AG10803 (cell line): Measurements from ENCODE around the gene WDR90.

Source experiments
- DNase-seq: peaks from one replicate; pipeline ENCODE4 v3.0.0; 2010; ENCODE audit warnings: low read depth
- H3K4me3 ChIP-seq: 2 replicates; pipeline ENCODE4 v1.5.1; 2011; ENCODE audit warnings: mild to moderate bottlenecking, low read length, control low read depth
- TF ChIP-seq, protein P1 (sequence below): conservative IDR thresholded peaks from 2 replicates; pipeline ENCODE4 v1.5.1; 2011; ENCODE audit warnings: mild to moderate bottlenecking, low read length, control low read depth, inconsistent platforms

WDR90 gene

DNA sequence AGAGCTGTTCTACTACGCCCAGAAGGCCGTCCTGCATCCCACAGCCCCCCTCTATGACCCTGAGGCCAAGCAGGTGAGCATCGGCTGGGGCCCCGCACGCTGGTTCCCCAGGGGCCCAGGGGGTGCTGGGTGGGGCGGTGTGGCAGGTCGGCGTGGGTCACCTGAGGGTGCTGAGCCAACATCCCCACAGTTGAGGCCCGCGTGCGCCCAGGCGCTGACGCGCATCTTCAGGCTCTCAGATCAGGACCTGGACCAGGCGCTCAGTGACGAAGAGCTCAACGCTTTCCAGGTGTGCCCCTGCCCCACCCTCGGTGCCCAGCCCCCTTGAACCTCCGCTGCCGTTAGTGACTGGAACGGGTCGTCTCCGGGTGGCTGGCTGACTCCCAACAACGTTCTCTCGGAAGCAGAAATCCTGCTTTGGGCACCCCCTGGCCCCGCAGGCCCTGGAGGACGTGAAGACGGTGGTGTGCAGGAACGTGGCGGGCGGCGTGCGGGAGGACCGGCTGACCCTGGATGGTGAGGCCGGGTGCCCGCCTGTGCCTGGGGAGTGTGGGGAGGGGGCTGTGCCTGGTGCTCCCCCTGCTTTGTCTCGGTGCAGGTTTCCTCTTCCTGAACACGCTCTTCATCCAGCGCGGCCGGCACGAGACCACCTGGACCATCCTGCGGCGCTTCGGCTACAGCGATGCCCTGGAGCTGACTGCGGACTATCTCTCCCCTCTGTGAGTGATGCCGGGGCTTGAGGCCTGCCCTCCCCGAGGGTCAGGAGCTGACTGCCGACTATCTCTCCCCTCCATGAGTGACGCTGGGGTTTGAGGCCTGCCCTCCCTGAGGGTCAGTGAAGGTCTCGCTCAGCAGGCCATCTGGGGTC lies 21.6 kb downstream of the WDR90 start:
- DNase-seq: no peak
- TF ChIP-seq, protein P1, sequence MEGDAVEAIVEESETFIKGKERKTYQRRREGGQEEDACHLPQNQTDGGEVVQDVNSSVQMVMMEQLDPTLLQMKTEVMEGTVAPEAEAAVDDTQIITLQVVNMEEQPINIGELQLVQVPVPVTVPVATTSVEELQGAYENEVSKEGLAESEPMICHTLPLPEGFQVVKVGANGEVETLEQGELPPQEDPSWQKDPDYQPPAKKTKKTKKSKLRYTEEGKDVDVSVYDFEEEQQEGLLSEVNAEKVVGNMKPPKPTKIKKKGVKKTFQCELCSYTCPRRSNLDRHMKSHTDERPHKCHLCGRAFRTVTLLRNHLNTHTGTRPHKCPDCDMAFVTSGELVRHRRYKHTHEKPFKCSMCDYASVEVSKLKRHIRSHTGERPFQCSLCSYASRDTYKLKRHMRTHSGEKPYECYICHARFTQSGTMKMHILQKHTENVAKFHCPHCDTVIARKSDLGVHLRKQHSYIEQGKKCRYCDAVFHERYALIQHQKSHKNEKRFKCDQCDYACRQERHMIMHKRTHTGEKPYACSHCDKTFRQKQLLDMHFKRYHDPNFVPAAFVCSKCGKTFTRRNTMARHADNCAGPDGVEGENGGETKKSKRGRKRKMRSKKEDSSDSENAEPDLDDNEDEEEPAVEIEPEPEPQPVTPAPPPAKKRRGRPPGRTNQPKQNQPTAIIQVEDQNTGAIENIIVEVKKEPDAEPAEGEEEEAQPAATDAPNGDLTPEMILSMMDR: no peak
- no peak overlapping the region for H3K4me3 ChIP-seq

DNA sequence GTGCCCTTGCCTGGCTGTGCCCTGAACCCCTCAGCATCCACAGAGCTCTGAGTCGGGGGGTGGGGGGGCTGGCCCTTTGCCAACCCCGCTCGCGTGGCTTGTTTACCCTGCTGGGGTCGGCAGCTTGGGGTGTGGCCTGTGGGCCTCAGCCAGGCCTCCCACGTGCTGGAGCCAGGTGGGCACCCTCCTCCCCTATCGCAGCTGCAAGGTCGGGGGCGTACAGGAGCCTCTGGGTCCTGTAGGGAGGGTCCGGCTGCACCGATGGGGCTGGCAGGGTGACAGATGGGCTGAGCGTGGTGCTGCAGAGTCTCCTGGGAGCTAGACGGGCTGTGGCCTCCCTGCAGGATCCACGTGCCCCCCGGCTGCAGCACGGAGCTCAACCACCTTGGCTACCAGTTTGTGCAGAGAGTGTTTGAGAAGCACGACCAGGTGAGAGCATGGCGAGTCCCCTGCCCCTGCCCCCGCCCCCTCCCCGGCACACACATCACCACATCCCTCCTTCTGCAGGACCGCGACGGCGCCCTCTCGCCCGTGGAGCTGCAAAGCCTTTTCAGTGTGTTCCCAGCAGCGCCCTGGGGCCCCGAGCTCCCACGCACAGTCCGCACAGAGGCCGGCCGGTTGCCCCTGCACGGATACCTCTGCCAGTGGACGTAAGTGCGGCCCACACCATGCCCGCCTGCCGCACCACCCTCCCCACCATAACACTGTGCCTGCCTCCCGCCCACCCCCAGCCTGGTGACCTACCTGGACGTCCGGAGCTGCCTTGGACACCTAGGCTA lies 22.4 kb downstream of the WDR90 start:
- no peak overlapping the region for H3K4me3 ChIP-seq
- TF ChIP-seq, protein P1: no peak
- DNase-seq: no peak

DNA sequence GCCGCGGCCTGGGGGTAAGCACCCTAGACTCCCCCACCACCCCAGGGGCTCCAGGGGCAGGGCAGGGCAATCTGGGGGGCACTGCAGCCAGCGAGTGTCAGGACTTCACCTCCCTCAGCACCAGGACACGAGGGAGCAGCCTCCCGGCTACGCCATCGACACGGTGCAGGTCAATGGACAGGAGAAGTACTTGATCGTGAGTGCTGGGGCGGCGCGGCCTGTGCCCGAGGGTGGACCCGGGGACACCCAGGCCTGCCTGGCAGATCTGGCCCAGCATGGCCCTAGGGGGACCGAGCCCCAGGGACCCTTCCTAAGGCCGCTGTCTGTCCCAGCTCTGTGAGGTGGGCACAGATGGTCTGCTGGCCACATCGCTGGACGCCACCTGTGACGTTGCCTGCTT lies 23.2 kb downstream of the WDR90 start:
- TF ChIP-seq, protein P1: no peak
- H3K4me3 ChIP-seq: no peak overlapping the region
- no peak for DNase-seq

DNA sequence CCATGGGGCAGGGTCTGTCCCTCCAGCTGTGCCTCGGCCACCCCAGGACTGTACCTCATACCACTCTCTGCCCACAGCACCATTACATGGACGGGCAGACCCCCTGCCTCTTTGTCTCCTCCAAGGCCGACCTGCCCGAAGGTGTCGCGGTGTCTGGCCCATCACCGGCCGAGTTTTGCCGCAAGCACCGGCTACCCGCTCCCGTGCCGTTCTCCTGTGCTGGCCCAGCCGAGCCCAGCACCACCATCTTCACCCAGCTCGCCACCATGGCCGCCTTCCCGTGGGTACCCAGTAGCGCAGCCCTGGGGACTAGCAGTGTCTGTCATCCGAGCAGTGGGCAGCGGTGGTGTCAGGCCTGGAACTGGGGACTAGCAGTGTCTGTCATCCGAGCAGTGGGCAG lies 23.7 kb downstream of the WDR90 start:
- no peak overlapping the region for H3K4me3 ChIP-seq
- TF ChIP-seq, protein P1: no peak

DNA sequence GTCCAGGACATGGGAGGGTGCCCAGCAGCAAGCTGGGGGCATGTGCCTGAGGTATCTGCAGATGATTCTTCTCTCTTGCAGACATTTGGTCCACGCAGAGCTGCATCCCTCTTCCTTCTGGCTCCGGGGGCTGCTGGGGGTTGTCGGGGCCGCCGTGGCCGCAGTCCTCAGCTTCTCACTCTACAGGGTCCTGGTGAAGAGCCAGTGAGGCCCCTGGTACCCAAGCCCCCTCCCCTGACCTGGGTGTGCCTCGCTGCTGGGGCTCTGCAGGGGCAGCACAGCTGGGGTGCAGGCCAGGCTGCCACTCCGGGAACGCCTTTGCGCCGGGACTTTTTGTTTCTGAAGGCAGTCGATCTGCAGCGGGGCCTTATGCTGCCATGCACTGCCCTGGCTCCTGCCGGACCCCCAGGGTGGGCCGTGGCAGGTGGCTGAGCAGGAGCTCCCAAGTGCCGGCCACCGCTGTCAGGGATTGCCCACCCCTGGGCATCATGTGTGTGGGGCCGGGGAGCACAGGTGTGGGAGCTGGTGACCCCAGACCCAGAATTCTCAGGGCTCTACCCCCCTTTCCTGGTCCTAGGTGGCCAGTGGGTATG lies 24.3 kb downstream of the WDR90 start:
- TF ChIP-seq, protein P1: no peak
- DNase-seq: no peak
- no peak overlapping the region for H3K4me3 ChIP-seq

More for the DNA sequence above, 23.7 kb downstream of the WDR90 start:
- no peak for DNase-seq

DNA sequence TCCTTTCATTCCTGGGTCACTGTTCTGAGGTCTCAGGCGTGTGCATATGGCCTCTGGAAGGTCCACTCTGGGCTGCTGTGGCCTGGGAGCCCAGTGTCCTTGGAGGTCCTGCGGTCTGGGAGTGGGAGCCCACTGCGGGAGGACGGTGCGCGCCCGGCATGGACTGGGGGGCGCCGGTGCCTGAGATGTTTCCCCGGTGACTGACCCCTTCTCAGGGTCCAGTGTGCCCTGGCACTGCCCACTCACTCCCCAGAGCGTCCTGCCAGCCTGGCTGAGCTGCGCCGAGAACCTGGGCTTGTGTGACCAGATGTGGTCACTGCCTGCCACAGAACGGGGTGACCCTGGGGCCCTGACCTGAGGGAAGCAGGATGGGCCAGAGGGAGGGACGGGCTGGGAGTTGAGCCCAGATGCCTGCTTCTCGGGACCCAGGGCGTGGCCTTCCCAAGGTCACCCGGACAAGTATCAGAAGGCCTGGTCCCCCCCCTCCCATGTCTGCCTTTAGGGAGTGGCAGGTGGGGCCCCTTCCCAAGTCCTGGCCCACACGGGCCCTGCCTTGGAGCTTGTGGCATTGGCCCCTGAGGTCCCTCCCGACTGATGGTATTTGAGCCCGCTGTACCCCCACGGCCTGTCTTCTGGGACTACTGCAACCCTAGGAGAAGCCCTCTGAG lies 25.2 kb downstream of the WDR90 start:
- DNase-seq: no peak
- TF ChIP-seq, protein P1: no peak
- no peak overlapping the region for H3K4me3 ChIP-seq
